ENCODE measurements around the gene RAD51. TPM values are rescaled to one million over a fixed set of nuclear protein-coding genes. Genes with fewer than 3 reads are reported as not detected.

Gene RAD51
- total RNA-seq, 4 donors from 2014 or later: 0.56 to 0.75 (median 0.60) TPM; not detected in 1

DNA sequence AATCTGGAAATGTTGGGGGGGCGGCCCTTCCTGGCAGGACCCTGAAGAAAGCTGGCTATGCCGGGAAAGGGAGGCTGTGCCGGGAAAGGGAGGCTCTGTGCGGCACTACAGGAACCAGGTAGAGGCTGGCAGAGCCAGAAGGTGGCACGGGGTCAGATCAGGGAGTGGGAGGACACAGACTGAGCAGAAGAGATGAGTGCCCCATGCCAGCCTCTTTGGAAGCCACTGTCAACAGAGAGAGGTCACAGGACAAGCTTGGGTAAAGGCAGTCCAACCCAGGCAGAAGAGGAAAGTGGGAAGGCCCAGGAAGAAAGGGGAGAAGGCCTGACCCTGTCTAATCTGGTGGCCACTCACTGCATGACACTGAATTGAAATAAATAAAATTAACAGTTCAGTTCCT is 76.3 kb downstream of the RAD51 start:
- Histone ChIP-seq H3K4me3 (no peak overlapping the region), H3K4me1 (peaks cover 0 to under 1% of the 10 kb centered on the region in 2 donors), H3K27me3 (no peaks in the 10 kb centered on the region), H3K27ac (no peak overlapping the region), H3K36me3 (peaks cover 0 to 52% of the 10 kb centered on the region in 2 donors), H3K9me3 (no peaks in the 10 kb centered on the region)
- intact Hi-C loops (cut with DNase I; ENCODE audit: low total_unique reads) (no loop called here), in situ Hi-C loops (cut with MboI; ENCODE audit: low sequenced_read_pairs in 4 of 4) (no loop called here)
- TF ChIP-seq, protein P1, sequence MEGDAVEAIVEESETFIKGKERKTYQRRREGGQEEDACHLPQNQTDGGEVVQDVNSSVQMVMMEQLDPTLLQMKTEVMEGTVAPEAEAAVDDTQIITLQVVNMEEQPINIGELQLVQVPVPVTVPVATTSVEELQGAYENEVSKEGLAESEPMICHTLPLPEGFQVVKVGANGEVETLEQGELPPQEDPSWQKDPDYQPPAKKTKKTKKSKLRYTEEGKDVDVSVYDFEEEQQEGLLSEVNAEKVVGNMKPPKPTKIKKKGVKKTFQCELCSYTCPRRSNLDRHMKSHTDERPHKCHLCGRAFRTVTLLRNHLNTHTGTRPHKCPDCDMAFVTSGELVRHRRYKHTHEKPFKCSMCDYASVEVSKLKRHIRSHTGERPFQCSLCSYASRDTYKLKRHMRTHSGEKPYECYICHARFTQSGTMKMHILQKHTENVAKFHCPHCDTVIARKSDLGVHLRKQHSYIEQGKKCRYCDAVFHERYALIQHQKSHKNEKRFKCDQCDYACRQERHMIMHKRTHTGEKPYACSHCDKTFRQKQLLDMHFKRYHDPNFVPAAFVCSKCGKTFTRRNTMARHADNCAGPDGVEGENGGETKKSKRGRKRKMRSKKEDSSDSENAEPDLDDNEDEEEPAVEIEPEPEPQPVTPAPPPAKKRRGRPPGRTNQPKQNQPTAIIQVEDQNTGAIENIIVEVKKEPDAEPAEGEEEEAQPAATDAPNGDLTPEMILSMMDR (IDR thresholded peaks at IDR 0.05 in 4 of 5, conservative IDR thresholded peaks at IDR 0.05 in 1 of 5): no peak
- no peak for TF ChIP-seq POLR2A (IDR thresholded peaks at IDR 0.05)
- ATAC-seq: no peak
- no peak for DNase-seq

DNA sequence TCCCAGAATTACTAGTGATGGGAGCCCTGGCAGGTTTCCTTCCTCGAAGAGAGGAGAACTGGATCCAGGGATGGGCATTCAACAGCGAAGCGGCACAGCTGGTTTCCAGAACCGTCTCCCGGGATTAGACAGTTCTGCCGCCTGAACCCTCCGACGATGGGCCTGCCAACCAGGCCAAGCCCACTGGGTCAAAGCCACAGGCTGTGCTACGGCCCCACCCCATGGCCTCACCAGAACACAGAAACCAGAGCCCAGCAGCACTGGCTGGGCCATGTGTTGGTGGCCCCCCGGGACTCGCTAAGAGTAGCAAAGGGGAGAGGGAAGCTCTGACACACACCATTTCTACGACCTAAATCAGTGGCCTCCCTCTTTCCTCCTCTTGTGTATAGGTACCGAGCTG is 77.0 kb downstream of the RAD51 start:
- no peaks in the 10 kb centered on the region for H3K9me3 ChIP-seq
- ATAC-seq (no peak), DNase-seq (no peak)
- H3K27ac ChIP-seq: no peak overlapping the region
- in situ Hi-C loops (cut with MboI; ENCODE audit: low sequenced_read_pairs in 4 of 4) (no loop called here), intact Hi-C loops (cut with DNase I; ENCODE audit: low total_unique reads) (no loop called here)
- H3K27me3 ChIP-seq: no peaks in the 10 kb centered on the region
- peaks cover 7 to 8% of the 10 kb centered on the region in 2 donors for H3K4me1 ChIP-seq
- TF ChIP-seq, protein P1 (IDR thresholded peaks at IDR 0.05 in 4 of 5, conservative IDR thresholded peaks at IDR 0.05 in 1 of 5): no peak
- TF ChIP-seq POLR2A (IDR thresholded peaks at IDR 0.05): no peak
- H3K36me3 ChIP-seq: peaks cover 0 to 54% of the 10 kb centered on the region in 2 donors
- no peak overlapping the region for H3K4me3 ChIP-seq

DNA sequence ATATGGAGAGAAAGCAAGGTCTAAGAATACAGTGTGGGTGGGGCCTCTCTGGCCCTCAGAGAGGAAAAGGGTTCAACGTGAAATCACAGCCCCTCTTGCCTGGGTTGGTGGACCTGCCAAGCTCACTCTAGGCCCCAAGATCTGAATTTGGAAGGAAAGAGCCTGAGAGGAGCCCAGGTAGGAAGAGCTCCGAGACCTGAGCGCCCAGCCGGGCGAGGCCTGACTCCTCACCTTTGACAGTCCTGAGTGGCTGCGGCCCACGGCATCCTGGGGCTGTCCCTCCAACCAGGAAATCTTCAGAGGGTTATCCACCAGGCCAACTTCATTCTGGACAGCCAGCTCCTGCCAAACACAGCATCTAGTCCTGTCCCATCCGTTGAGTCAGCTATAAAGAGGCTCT is 78.5 kb downstream of the RAD51 start:
- TF ChIP-seq, protein P1 (IDR thresholded peaks at IDR 0.05 in 4 of 5, conservative IDR thresholded peaks at IDR 0.05 in 1 of 5): no peak
- TF ChIP-seq POLR2A (IDR thresholded peaks at IDR 0.05): no peak
- DNase-seq (no peak), ATAC-seq (no peak)
- in situ Hi-C loops (cut with MboI; ENCODE audit: low sequenced_read_pairs in 4 of 4) (no loop called here), intact Hi-C loops (cut with DNase I; ENCODE audit: low total_unique reads) (no loop called here)
- H3K27me3 ChIP-seq: no peaks in the 10 kb centered on the region
- no peak overlapping the region for H3K4me3 ChIP-seq
- H3K27ac ChIP-seq: no peak overlapping the region
- no peaks in the 10 kb centered on the region for H3K9me3 ChIP-seq
- peaks cover 0 to 63% of the 10 kb centered on the region in 2 donors for H3K36me3 ChIP-seq
- H3K4me1 ChIP-seq: peaks cover 7 to 10% of the 10 kb centered on the region in 2 donors

DNA sequence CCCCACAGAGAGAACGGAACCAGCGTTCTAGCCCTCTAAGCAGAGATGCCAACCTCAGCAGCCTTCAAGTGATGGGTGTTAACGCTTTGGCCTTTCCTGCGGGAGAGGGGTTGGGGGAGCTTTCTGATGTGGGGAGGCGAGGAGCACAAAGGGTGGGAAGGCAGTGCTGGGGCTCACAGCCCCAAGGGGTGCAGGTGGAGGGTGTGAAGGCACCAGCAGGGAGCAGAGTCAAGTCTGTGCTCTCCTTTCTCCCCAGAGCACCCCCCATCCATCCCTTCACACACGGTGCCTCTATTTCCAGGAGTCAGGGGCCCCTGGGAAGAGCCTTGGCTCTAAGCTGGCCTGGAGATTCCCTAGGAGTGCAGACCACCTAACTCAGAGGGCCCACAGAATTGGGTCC is 78.9 kb downstream of the RAD51 start:
- no peak for ATAC-seq
- H3K36me3 ChIP-seq: peaks cover 0 to 67% of the 10 kb centered on the region in 2 donors
- no peak for TF ChIP-seq POLR2A (IDR thresholded peaks at IDR 0.05)
- TF ChIP-seq, protein P1 (IDR thresholded peaks at IDR 0.05 in 4 of 5, conservative IDR thresholded peaks at IDR 0.05 in 1 of 5): no peak

DNA sequence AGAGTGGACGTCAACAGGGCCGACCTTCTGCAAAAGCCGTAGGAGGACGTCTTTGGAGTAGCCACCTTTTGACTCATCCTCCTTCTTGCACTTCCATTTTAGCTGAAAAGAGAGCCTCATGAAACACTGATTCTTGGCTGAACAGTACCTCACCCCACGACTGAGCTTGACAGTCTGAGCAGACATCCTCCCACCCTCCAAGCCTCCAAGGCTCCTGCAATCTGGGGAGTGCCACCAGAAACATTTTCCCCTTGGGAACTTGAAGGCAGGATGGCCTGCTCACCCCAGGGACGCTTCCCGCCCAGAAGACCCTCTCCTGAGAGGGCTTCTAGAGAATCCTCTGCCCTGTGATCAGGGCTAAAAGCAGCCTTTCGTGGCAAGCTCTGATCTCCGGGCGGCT is 80.0 kb downstream of the RAD51 start:
- DNase-seq: no peak

More for the DNA sequence above, 78.9 kb downstream of the RAD51 start:
- H3K4me1 ChIP-seq: peaks cover 7 to 10% of the 10 kb centered on the region in 2 donors
- no peaks in the 10 kb centered on the region for H3K9me3 ChIP-seq
- no peak overlapping the region for H3K4me3 ChIP-seq
- in situ Hi-C loops (cut with MboI; ENCODE audit: low sequenced_read_pairs in 4 of 4): no loop called here
- intact Hi-C loops (cut with DNase I; ENCODE audit: low total_unique reads): no loop called here
- H3K27me3 ChIP-seq: no peaks in the 10 kb centered on the region
- DNase-seq: no peak
- H3K27ac ChIP-seq: no peak overlapping the region

More for the DNA sequence above, 80.0 kb downstream of the RAD51 start:
- Histone ChIP-seq H3K9me3 (no peaks in the 10 kb centered on the region), H3K27ac (no peak overlapping the region), H3K27me3 (no peaks in the 10 kb centered on the region), H3K4me1 (peaks cover 7 to 10% of the 10 kb centered on the region in 2 donors), H3K4me3 (no peak overlapping the region), H3K36me3 (peaks cover 0 to 78% of the 10 kb centered on the region in 2 donors)
- intact Hi-C loops (cut with DNase I; ENCODE audit: low total_unique reads): no loop called here
- no peak for ATAC-seq
- in situ Hi-C loops (cut with MboI; ENCODE audit: low sequenced_read_pairs in 4 of 4): loop anchor here in 1 of 4 donors (25.0 kb wide), 1 partner anchor 88 kb away; the partner anchor contains the start of gene RAD51
- TF ChIP-seq, protein P1 (IDR thresholded peaks at IDR 0.05 in 4 of 5, conservative IDR thresholded peaks at IDR 0.05 in 1 of 5): no peak
- no peak for TF ChIP-seq POLR2A (IDR thresholded peaks at IDR 0.05)
